ENCODE results near the gene TUBA8.
"Not testable (repeated sequence)": the region's sequence is repeated elsewhere in the genome, so short reads cannot be mapped to it uniquely, and the experiment has no call there.

Gene TUBA8

DNA sequence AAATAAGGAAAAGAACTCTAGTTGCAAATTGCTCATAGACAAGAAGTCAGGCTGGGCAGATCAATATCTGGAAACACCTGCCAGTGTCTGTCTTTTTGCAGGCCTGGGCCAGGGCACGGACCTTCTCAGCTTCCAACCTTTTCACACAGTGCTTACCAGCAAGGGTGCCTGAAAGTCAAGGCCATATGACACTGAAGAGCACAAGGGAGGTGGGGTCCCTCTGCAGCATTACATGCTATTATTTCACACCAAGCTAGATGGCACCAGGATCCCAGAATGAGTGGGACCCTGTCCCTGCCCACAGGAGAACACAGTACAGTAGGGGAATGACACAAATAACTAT is 38.7 kb upstream of the TUBA8 start:
- H3K4me3 ChIP-seq = no peak overlapping the region
- no peak for DNase-seq (ENCODE audit: low spot score)
- no peak overlapping the region for H3K27ac ChIP-seq
- TF ChIP-seq, protein P1, sequence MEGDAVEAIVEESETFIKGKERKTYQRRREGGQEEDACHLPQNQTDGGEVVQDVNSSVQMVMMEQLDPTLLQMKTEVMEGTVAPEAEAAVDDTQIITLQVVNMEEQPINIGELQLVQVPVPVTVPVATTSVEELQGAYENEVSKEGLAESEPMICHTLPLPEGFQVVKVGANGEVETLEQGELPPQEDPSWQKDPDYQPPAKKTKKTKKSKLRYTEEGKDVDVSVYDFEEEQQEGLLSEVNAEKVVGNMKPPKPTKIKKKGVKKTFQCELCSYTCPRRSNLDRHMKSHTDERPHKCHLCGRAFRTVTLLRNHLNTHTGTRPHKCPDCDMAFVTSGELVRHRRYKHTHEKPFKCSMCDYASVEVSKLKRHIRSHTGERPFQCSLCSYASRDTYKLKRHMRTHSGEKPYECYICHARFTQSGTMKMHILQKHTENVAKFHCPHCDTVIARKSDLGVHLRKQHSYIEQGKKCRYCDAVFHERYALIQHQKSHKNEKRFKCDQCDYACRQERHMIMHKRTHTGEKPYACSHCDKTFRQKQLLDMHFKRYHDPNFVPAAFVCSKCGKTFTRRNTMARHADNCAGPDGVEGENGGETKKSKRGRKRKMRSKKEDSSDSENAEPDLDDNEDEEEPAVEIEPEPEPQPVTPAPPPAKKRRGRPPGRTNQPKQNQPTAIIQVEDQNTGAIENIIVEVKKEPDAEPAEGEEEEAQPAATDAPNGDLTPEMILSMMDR (IDR thresholded peaks at IDR 0.05) = no peak

DNA sequence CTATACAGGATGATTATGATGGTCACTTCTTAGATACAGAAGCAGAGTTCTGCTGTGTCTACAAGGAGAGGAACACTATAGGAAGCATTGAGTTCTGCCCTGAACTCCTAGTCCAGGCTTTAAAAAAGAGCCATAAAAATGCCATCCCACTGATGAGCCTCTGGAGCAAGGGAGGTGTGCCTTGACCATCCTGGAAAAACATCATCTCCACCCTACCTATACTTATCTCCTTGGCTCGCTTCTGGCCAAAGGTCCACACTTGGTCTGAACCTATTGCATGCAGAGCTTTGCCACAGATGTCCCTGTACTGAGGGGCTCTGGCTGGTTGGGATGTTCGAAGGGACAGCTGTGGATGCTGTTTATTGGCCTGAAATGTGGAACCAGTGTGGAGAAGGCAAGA is 37.1 kb upstream of the TUBA8 start:
- TF ChIP-seq, protein P1 (IDR thresholded peaks at IDR 0.05) = no peak
- no peak overlapping the region for H3K27ac ChIP-seq
- no peak for DNase-seq (ENCODE audit: low spot score)
- no peak overlapping the region for H3K4me3 ChIP-seq

DNA sequence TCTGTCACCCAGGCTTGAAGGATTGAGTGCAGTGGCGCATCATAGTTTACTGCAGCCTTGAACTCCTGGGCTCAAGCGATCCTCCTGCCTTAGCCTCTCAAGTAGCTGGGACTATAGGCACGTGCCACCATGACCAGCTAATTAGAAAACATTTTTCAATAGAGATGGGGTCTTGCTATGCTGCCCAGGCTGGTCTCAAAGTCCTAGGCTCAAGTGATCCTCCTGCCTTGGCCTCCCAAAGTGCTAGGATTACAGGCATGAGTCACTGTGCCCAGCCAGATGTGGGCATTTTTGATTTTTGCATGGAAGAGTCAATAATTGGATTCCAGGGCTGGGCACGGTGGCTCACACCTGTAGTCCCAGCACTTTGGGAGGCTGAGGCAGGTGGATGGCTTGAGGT is 36.7 kb upstream of the TUBA8 start:
- not testable (repeated sequence) for H3K4me3 ChIP-seq; H3K27ac ChIP-seq; DNase-seq (ENCODE audit: low spot score)

DNA sequence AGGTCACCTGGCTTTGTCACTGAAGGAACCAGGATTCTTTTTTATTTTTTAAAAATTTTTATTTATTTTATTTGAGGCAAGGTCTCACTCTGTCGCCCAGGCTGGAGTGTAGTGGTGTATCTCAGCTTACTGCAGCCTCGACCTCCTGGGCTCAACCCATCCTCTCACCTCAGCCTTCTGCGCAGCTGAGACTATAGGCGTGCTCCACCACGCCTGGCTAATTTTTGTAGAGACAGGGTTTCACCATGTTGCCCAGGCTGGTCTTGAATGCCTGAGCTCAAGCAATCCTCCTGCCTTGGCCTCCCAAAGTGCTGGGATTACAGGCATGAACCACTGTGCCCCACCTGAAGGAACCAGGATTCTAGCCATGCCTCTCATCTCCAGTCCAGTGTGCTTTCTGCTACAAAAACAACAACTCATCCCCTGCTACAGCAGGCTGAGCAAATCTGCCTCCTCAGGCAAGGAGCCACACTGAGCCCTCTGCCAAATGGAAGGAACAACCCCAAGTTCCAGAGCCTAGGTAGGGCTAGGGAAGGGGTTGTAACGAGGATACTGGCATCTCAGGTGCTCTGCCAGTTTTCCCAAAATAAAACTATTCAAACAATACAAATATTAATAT is 35.4 kb upstream of the TUBA8 start:
- peak overlapping the region; percentile 79 for H3K27ac ChIP-seq
- no peak for DNase-seq (ENCODE audit: low spot score)

DNA sequence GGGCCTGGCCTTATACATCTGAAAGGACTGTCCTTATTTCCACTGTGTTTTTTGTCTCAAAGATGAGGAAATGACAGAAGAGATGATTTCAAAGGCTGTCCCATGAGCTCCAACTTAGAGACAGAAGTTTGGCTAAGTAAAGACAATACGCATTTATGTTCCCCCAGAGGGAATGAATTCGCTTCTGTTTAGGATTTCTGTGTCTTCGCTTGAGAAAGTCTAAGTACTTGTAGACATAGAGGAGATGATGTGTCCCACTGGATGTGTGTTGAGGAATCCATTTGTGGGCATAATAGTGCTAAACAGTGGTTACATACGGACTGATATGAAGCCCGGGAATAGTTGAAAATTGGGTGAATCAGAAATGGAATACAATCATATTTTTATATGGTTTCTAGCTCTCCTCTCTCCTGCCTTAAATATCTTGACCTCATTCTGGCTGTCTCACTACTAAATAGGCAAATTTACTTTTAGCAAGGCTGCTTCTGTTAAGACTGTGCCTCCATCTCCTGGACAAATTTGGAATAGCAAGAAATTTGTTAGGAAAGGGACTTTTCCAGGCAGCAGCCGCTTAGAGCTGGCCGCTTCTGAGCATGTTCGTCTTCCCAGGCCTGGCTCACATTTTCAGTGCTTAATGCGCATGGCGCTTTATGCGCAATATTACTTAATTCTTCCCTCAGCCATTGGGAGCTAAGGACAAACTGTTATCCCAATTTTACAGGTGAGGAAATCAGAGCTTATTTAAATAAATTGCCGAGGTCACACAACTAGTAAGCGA is 34.7 kb upstream of the TUBA8 start:
- H3K27ac ChIP-seq = peak overlapping the region; percentile 79
- TF ChIP-seq, protein P1 (IDR thresholded peaks at IDR 0.05) = peak; percentile 59
- H3K4me3 ChIP-seq = peak overlapping the region; percentile 29
- no peak for DNase-seq (ENCODE audit: low spot score)

More for the DNA sequence above, 35.4 kb upstream of the TUBA8 start:
- H3K4me3 ChIP-seq = no peak overlapping the region
- TF ChIP-seq, protein P1 (IDR thresholded peaks at IDR 0.05) = no peak

DNA sequence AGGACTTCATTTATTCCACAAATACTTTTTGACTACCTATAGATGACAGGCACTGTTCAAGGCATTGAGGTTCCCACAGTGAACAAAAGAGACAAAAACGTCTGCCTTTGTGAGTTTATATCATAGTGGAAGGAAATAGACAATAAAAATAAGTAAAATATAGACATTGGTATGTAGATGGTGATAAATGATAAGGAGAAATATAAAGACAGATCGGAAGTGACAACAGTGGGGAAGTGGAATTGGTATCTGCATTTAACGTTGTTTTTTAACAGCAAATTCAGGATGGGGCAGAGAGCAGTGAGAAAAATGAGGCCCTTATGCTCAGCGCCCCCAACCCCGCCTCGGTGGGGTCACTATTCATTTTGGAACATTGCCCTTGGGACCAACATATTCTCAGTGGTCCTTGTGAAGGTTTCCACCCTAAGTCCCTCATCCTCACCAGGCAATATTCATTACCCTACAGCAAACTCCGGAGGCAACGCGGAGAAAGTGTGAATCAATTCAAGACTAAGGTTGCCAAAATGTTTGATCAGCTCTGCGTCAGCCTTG is 33.4 kb upstream of the TUBA8 start:
- DNase-seq (ENCODE audit: low spot score) = no peak
- Histone ChIP-seq H3K4me3 (peak overlapping the region; percentile 74), H3K27ac (peak overlapping the region; percentile 72 to 79)
- TF ChIP-seq, protein P1 (IDR thresholded peaks at IDR 0.05) = no peak

DNA sequence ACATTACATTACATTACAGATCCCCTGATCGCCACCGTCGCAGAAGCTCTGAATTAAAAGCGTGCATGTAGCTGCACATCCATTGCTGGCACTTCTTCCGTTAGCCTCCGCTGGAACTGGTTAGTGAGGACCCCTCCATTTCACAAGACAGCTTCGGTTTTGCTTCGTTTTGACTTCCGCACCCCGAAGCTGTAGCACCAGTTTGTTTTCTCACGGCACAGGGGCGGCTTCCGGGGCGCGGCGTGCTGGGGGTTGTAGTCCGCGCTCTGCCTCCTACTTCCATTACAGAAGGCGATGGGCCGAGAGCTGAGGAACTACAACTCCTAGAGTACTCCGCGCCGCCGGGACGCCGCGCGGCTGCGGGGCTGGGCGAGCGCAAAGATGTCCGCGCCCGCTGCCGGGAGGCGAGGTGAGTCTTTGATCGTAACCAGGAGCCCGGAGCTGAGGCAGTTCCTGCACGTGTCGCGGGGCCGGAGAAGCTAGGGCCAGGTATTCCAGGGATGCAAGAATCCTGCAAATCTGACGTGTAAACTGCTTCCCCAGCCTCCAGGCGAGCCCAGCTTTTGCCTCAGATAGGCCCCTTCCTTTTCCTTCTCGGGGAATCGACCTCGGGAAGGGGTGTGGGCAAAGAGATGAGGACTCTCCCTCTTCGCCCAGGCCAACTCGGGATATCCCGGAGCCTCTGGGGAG is 32.8 kb upstream of the TUBA8 start, which contains the start of gene PEX26:
TSS of gene PEX26 (plus strand) at position 352 of the 690 bp plus-strand sequence. CDS start 387 bp downstream, outside the sequence.
- peak within 1 kb of the TSS; percentile 74 for H3K4me3 ChIP-seq
- DNase-seq (ENCODE audit: low spot score) = peak; percentile 95
- H3K27ac ChIP-seq = peak within 1 kb of the TSS; percentile 72 to 79
- TF ChIP-seq, protein P1 (IDR thresholded peaks at IDR 0.05) = no peak

All from coronary artery (tissue), 2 donors.